NOMO-1 treated with DMSO at 0.1 percent for 48 hours (cell line): Measurements from ENCODE around the gene TP63.

ENCODE experiments used
- DNase-seq: peaks from one replicate; lab custom pipeline; 2025; ENCODE audit not compliant: unreplicated experiment; lab: John Stamatoyannopoulos, UW

The TP63 gene

DNA sequence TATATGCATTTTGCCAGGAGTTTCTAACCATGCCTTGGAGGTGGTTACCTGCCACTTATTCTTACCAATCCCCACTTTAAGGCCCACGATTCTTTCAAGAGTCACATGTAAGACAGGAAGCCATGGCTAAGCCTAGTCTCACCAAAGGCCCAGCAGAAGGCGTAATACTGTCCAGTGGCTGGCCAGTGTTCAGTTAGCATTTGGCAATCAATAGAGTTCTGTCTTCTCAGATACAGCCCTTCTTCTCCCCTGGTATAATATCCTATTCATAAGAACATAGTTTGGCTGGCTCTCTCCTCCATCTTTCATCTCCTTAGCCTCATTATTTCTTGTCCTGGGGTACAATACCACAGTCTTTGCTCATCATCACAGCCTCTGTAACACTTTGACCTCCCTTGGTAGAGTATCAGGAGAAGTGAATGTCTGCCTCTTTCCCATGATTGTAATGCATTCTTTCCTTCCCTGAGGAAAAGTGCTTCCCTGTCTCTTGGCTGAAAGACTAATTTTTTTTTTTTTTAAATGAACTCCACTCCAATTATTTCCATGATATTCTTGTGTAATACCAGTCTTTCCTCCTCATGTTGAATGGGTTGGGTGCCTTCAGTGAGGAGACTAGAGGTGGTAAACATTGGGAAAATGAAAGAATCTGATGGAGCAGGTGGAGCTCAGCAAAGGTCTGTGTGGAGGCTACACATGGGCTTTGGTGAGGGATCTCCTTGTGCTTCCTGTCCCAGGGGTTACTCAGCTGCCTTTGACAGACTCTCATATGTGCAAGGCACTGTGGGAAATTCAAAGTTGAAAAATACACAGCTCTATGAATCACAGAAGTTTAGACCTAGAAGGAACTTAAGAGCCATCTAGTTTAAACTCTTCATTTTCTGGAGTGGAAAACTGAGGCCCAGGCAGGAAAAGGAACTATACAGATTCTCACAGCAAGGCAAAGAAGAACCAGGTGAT is 271.3 kb downstream of the TP63 start:
- DNase-seq, result no peak

DNA sequence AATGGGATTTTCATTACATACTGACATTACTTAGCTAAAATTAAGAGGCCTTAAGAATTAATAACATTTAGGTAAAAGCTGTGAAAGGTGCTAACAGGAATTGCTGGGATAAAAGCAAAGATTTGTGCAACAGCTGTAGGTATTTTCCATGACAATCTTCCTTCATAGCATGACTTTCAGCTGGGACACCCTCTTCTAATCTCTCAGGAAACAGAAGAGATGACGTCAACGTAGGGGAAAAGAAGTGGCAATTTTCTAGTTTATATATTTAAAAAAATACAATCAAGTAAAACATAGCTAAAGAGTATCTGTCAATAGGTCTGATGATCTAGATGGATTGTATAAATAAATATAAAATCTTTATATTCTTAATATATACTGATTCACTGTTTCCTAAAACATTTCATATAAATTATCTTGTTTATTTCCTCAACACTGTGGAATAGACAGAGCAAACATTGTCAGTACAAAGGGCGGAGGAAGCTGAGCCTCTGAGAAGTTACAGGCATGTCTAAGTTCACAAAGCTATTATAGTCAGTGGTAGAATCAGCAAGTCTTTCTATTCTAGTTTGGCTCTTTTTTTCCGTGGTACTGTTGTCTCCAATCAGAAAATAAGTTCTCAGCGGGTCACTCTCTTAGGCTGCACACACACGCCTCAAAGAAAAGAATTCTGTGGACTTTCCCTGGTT is 272.5 kb downstream of the TP63 start:
- no peak for DNase-seq

DNA sequence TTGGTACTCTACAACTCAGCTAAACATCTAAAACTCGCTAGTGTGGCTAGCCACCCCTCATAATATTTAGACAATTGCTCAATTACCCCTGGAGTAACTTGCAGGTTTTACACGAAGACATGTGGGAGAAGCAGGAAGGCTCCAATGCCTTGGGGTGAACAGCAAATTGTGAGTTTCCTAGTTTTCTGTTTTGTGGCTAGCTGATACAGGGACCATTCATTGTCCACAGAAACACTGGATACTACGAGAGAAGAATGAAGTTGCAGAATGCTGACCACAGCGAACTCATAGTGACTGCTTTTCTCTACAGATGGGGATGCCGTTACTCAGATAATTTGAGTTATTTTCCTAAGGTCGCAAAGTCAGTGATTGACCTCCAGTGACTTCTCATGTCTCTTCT is 276.6 kb downstream of the TP63 start:
- no peak for DNase-seq

DNA sequence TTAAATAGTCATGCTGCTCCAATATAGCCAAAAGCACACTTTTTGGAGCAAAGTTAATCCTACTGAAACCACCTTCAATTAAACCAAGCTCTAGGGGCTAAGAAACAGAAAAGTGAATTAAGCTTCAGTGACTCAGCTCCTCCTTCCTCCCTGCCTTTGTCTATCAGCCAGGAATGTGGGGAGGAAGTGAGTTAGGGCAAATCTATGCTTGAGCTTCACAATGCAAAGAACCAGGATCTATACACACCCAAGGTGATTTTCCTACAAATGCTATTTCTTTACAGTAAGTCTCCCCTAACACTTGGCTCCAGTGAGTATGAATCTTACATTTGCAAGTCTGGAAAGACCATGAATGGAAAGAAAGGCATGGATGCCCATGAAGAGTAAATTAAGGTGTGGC is 277.5 kb downstream of the TP63 start:
- DNase-seq, result no peak

DNA sequence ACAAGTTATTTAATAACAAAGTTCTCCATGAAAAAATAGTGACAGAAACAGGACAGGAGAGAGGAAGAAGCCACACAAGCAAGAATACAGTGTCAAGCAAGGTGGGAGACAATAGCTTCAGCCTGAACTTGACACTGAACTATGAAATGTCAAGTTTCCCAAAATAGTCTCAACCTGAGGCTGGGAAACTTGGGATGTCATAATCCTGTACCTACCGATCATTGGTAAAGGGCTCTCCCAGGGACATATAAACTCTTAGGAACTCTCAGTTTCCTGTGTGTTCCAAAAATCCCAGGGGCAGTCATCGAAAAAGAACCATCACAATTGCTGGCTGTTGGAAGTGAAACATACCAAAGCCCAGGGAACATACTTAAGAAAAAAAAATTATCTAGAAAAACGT is 277.9 kb downstream of the TP63 start:
- DNase-seq, result no peak

DNA sequence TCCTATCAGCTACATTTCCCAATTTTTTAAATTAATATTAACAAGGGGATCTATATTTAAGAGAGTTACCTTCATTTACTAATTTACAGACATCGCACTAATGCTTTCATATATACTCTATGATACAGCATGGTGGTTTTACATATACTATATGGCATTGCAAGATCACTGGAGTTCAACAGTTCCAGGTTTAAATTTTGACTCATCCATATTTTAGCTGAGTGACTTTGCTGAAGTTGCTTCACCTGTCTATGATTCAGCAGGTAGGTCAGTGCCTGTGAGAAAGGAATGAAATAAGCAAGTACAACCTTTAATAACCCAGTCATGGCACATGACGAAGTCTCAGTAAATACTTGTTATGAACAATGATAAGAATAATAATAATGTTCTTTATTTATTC is 278.4 kb downstream of the TP63 start:
- DNase-seq, result no peak

DNA sequence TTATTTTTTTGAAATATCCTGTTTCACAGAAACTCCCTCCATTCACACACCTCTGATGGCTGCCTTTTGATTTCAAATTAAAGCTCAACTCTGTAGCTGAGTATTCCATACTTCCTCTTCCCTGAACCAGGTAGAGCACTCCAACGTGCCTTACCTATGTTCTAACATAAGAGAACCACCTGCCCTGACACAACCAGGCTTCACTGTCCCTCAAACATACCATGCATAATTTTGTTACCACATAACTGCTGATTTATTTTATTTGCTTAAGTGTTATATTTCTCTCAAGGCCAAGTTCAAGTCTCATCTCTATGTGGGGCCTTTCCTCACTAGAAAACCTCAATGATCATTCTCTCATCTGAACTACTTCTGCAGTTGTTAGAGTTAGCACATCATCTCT is 279.8 kb downstream of the TP63 start:
- no peak for DNase-seq

DNA sequence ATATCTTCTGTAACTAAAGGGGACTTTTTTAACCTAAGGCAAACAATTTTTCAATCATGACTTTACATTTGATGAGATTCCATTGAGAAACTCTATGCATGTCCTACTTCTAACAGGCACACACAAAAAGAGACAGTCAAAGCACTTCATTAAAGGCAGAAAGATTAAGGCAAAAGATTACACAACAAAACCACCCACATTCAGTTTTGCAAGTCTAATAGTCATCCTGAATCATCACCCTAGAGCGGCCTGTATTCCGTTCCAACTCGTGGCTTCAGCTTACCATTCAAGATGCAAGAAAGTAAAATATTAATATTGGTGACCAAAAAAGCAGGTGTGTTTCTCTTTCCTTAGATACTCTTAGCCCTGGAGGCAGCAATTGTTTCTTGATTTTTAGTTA is 283.6 kb downstream of the TP63 start:
- peak; percentile 98 for DNase-seq

DNA sequence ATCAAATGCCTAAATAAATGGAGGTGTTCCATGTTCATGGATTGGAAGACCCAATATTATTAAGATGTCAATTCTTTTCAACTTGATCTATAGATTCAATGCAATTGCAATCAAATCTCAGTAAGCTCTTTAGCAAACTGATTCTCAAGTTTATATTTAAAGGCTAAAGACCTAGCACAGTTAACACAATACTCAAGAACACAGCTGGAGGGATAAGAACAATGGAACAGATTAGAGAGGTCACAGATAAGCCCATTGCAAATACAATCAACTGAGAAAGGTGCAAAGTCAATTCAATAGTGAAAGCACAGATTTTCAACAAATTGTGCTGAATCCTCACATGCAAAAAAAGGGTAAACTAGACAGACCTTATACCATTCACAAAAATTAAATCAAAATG is 290.6 kb downstream of the TP63 start:
- no peak for DNase-seq

DNA sequence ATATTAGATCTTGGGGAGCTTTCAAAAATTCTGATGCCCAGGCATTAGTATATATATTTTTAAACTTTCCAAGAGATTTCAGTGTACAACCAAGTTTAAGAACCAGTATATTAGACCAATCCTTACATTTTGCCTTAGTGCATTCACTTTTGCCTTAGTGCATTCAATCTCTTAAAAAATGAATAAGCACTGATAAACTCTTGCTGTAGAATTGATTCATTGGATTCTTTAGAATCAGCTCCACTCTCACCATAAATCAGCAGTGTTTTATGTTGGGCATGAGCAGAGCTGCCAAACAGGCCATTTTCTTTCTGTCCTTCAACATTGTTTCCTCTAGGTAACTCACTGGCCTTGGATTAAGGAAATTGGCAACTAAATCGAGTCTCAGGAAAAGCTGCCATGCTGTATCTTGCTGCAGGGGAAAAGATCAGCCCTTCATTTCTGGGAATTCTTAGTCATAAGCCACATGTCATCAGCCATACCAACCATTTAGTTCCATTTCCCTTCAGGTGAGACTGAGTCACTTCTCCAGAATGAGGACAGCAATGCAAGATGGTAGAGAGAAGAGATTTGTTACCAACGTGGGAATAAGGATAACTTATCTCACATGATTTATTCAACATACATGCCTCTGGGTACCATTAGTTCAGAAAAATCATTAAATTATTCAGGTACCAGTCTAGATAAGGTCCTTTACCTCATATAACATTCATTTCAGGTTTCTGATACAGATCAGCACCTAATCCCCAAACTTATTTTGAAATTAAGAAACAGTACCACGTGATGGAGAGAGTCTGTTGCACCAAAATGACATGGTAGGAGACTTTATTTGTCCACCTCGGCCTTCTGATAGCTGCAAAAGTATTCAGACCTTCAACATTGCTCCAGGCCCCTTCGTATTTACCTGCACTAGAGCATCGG is 297.0 kb downstream of the TP63 start:
- no peak for DNase-seq

DNA sequence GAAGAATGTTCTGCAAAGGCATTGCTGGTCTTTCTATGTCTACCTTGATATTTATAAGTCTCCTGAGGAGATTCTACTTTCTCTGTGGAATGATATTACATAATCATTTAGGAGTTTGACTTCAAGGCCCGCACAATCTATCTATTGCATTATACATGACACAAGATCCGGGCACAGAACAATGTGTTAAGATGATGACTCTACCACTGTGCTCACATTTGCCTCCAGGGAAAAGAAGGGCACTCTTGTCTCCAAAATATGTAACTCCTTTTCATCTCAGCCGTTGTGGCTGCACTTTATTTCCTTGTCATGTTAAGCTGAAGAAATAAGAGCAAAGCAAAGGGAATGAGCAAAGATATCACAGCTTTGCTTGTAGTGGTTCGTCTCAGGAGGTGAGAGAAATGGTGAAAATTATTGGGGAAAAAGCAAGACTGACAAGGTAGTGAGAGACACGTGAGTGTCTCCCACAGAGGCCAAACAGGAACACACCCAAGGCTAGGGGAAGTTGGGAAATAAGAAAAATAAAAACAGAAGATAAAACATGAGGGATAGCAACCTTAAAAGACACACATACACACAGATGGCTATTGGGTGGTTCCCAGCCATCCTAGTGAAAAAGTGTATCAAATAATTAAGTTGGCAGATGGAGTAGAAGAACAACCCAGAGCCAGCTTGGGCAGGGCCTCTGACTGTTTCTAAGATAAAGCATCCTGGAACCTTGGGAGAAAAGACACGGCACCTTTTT is 305.2 kb downstream of the TP63 start:
- peak; percentile 22 for DNase-seq

DNA sequence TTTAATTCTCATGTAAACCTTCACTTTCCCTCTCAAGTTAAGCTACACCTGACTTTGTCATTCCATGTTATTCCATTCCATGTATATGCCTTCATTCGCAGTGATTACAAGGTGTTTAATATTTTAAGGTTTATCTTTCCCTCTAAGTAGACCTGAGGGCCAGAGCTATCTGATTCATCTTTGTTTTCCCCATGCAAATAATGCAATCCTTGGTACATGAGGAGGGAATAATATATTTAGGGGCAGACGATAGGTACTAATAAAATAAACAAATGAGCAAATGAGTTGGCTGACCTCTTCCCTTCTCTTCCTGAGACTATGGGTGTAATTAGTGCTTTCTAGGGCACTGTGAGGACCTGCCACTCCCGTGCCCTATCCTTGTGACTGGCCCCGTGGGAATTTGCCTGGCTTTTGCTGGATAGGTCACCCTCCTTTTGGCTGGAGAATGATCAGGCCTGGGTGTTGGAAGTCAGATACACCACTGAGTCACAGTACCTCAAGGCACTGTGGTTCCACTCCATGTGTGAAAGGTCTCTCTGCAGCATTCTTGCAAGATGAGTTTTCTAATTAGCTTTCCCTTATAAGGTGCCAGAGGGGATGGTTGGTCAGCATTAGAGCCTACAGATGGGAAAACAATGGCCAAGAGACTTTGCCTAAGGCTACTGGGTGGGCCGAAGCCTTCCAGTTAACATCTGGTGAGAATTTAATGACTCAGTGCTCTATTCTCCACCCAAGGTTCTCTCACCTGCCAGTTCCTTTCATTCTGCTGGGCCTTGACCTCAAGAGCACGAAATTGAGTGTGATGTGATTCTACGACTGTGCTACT is 306.3 kb downstream of the TP63 start:
- DNase-seq, result no peak

DNA sequence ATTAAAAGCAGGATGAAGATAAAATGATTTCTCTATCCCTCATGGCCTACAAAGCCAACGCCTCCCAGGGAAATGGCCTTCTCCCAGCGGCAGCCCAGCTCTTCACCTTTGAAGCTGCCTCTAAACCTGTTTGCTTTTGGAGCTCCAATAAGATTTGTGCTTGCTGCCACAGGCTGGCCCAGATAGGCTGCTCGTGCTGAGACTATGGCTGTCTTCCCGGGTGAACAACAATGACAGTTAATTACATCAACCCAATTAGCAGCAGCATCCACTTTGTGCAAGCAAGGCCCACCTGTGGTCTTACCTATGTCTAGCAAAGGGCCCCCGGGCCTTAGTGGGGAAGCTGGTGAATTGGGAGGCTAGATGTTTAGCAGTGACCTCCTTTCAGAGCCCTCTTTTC is 309.9 kb downstream of the TP63 start:
- no peak for DNase-seq

DNA sequence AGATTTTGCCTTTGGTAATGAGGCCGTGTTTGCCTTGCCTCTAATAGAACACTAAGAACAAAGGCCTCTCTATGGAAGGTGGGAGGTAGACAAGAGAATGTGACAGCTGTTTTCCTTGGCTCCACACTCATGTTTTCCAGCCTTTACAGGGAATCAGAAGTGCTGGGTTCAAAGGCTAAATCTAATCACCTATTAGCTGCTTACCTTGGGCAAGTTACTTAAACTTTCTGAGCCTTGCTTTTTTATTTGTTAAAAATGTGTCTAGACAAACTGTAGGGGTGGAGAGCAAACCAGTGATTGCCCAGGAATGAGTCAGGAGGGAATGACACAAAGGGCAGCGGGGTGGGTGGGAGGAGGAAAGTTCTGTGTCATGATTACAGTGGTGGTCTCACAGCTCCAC is 310.5 kb downstream of the TP63 start:
- no peak for DNase-seq

DNA sequence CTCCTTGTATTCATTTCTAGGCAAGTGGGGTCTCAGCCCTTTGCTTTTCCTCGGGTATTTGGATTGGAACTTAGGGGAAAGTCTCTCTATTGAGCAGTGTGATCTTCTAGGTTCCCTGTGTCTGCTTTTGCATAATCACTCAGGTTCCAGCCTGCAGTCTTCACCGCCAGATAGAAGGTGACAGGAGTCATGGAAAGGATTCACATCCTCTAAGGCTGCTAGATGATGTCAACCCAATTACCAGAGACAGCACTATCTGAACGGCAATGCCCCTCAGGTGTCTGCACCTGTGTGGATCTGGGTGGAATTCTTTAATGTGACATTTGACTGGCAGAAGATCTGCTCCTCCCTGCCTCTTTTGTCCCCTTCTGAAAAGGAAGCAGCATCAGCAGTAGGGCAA is 311.8 kb downstream of the TP63 start:
- no peak for DNase-seq

DNA sequence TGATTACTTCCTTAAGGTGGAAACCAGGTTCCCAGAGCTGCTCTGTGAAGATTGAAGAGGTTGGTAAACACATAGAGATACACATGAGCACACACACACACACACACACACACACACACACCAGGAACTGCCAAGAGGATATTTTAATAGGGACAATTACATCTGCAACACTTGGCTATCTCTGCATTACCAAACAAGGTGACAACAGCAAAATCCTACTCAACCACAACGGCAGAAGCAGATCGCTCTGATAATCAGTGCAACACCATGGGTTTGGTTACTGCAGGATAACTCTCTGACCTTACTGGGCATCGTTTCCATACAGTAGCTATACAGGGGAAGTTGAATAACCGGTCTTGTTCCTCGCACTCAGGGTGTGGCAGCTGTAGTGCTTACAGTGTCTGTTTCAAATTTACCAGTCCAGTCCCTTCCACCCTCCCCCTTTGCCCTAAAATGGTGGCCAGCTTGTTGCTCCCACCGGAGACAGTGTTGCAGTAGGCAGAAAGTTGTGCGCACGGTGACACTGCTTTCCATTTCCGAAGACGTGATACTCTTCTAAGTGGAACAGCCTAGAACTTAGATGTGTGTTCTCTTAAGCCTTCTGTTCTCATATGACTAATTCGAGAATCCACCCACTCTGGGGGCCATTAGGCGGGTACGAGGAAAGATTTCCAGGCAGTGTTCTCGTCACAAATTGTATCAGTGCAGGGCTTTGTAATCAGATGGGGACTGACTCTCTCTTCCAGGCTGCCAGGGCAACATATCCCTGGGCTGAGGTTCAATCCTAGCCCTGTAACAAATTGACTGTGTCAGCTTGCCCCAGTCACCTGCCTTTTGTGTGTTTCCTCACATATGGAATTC is 313.3 kb downstream of the TP63 start:
- no peak for DNase-seq

DNA sequence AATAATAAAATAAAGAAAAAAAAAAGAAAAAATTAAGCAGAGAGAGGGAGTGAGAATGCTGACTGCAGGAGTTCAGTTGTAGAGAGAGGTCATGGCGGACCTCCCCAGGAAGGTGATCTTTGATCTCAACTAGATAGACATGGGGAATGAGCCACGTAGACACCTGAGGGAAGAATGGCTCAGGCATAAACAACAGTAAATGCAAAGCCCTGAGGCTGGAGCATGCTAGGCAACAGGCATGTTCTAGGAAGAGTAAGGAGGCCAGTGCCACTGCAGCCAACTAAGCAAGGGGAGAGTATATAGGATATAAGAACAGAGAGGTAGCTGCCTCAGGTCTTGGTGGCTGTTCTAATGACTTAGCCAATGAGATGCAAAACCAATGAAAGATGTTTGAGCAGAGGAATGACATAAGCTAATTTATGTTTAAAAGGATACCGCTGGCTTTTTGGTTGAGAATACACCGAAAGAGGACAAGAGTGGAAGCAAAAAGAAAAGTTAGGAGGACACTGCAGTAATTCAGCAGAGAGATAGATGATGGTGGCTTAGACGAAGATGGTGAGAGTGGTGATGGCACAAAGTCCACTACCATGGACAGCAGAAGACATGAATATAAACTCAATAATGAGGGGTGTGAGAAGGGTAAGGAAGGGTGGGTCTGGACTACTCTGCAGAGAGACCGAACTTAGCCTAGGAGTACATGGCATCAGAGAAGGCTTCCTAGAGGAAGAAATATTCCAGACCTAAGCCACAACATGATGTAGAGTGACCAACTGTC is 314.9 kb downstream of the TP63 start:
- DNase-seq, result no peak
